WERI-Rb-1 (cell line): ENCODE data around the gene LRRK2.

Experiments
- DNase-seq: peaks from one replicate; pipeline ENCODE4 v3.0.0-alpha.2; 2020
- H3K27ac ChIP-seq: fragments of 250-450 bp; sonication (Bioruptor Pico); 2 replicates; pipeline ENCODE4 v1.5.1; 2020; ENCODE audit warnings: mild to moderate bottlenecking, moderate library complexity
- H3K27me3 ChIP-seq: fragments of 250-450 bp; sonication (Bioruptor Pico); 2 replicates; pipeline ENCODE4 v1.5.1; 2021; ENCODE audit warnings: mild to moderate bottlenecking, low read depth, moderate library complexity; ENCODE audit not compliant: insufficient read depth, severe bottlenecking
- H3K36me3 ChIP-seq: fragments of 250-450 bp; sonication (Bioruptor Pico); 2 replicates; pipeline ENCODE4 v1.5.1; 2020; ENCODE audit warnings: mild to moderate bottlenecking, moderate library complexity
- H3K4me3 ChIP-seq: 2 replicates; pipeline ENCODE4 v1.5.1; 2011; ENCODE audit warnings: low read depth, mild to moderate bottlenecking, control low read depth, low read length
- H3K9me3 ChIP-seq: fragments of 250-450 bp; sonication (Bioruptor Pico); 2 replicates; pipeline ENCODE4 v1.5.1; 2021; ENCODE audit warnings: mild to moderate bottlenecking, moderate library complexity; ENCODE audit not compliant: severe bottlenecking
- CTCF ChIP-seq: IDR thresholded peaks from 2 replicates; pipeline ENCODE4 v1.5.1; 2011; ENCODE audit warnings: low read depth, mild to moderate bottlenecking, control low read depth, inconsistent platforms, low read length

LRRK2 gene

GRCh38 chr12:40330180-40330579, 105.4 kb downstream of the LRRK2 start:
- Histone ChIP-seq H3K36me3 (no peaks in the 10 kb centered on the region), H3K27me3 (no peaks in the 10 kb centered on the region), H3K27ac (no peak overlapping the region), H3K9me3 (no peaks in the 10 kb centered on the region), H3K4me3 (no peak overlapping the region)
- TF ChIP-seq CTCF = no peak
- no peak for DNase-seq

- H3K9me3 ChIP-seq = no peaks in the 10 kb centered on the region
- H3K4me3 ChIP-seq = no peak overlapping the region
- DNase-seq = no peak
- no peaks in the 10 kb centered on the region for H3K27me3 ChIP-seq
- H3K36me3 ChIP-seq = no peaks in the 10 kb centered on the region
- H3K27ac ChIP-seq = no peak overlapping the region
- no peak for TF ChIP-seq CTCF
Observed at GRCh38 chr12:40331886-40332285, 107.1 kb downstream of the LRRK2 start.

GRCh38 chr12:40335991-40336390, 111.2 kb downstream of the LRRK2 start:
- Histone ChIP-seq H3K9me3 (no peaks in the 10 kb centered on the region), H3K27me3 (no peaks in the 10 kb centered on the region), H3K36me3 (no peaks in the 10 kb centered on the region), H3K27ac (no peak overlapping the region), H3K4me3 (no peak overlapping the region)
- no peak for DNase-seq
- TF ChIP-seq CTCF = no peak

GRCh38 chr12:40336573-40337199, 111.9 kb downstream of the LRRK2 start:
- peak; percentile 37 for TF ChIP-seq CTCF
- DNase-seq = no peak
- H3K36me3 ChIP-seq = no peaks in the 10 kb centered on the region
- no peak overlapping the region for H3K27ac ChIP-seq
- no peaks in the 10 kb centered on the region for H3K9me3 ChIP-seq
- H3K4me3 ChIP-seq = no peak overlapping the region
- H3K27me3 ChIP-seq = no peaks in the 10 kb centered on the region

GRCh38 chr12:40338071-40338470, 113.3 kb downstream of the LRRK2 start:
- TF ChIP-seq CTCF = no peak
- DNase-seq = no peak
- Histone ChIP-seq H3K4me3 (no peak overlapping the region), H3K36me3 (no peaks in the 10 kb centered on the region), H3K27ac (no peak overlapping the region), H3K9me3 (no peaks in the 10 kb centered on the region), H3K27me3 (no peaks in the 10 kb centered on the region)

GRCh38 chr12:40338621-40339020, 113.8 kb downstream of the LRRK2 start:
- no peaks in the 10 kb centered on the region for H3K27me3 ChIP-seq
- H3K27ac ChIP-seq = no peak overlapping the region
- no peaks in the 10 kb centered on the region for H3K9me3 ChIP-seq
- no peak for DNase-seq
- H3K36me3 ChIP-seq = no peaks in the 10 kb centered on the region
- TF ChIP-seq CTCF = no peak
- no peak overlapping the region for H3K4me3 ChIP-seq
